ENCODE measurements around the gene CLEC9A.

DNA sequence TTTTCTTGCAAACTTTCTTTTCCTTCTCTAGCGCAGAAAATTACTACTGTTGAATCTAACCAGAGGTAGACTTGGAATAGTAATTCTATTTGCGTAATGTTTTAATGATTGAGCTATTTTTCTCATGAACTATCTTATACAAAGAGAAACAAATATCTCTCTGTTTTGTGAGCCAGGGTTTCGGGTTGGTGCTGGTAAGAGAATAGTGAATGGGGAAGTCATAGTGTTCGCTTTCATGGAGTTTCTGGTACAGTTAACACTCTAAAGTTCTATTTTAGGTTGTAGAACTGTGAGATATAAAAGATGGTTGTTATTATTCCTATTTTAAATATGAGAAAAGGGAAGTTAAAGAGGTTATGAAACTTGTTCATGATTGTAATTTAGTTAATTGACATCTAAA is 38.2 kb upstream of the CLEC9A start:
- no peak for TF ChIP-seq POLR2AphosphoS5 (IDR thresholded peaks at IDR 0.05; ENCODE audit: low read depth)
- TF ChIP-seq CTCF (conservative IDR thresholded peaks at IDR 0.05; ENCODE audit: low read depth in 2 of 2) = no peak
- no peak for TF ChIP-seq EZH2phosphoT487 (IDR thresholded peaks at IDR 0.05; ENCODE audit: unreplicated experiment)
- no peak for TF ChIP-seq EZH2 (IDR thresholded peaks at IDR 0.05; ENCODE audit: low read depth, unreplicated experiment)
- TF ChIP-seq ZNF462 (CRISPR knock-in tag; IDR thresholded peaks at IDR 0.05) = no peak
- no peak for TF ChIP-seq ZNF331 (CRISPR knock-in tag; IDR thresholded peaks at IDR 0.05; ENCODE audit: low read depth)
- TF ChIP-seq CREB1 (CRISPR knock-in tag; IDR thresholded peaks at IDR 0.05; ENCODE audit: low read depth) = no peak
- TF ChIP-seq, protein P1, sequence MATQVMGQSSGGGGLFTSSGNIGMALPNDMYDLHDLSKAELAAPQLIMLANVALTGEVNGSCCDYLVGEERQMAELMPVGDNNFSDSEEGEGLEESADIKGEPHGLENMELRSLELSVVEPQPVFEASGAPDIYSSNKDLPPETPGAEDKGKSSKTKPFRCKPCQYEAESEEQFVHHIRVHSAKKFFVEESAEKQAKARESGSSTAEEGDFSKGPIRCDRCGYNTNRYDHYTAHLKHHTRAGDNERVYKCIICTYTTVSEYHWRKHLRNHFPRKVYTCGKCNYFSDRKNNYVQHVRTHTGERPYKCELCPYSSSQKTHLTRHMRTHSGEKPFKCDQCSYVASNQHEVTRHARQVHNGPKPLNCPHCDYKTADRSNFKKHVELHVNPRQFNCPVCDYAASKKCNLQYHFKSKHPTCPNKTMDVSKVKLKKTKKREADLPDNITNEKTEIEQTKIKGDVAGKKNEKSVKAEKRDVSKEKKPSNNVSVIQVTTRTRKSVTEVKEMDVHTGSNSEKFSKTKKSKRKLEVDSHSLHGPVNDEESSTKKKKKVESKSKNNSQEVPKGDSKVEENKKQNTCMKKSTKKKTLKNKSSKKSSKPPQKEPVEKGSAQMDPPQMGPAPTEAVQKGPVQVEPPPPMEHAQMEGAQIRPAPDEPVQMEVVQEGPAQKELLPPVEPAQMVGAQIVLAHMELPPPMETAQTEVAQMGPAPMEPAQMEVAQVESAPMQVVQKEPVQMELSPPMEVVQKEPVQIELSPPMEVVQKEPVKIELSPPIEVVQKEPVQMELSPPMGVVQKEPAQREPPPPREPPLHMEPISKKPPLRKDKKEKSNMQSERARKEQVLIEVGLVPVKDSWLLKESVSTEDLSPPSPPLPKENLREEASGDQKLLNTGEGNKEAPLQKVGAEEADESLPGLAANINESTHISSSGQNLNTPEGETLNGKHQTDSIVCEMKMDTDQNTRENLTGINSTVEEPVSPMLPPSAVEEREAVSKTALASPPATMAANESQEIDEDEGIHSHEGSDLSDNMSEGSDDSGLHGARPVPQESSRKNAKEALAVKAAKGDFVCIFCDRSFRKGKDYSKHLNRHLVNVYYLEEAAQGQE (IDR thresholded peaks at IDR 0.05; ENCODE audit: unreplicated experiment) = no peak
- TF ChIP-seq STAT1 (IDR thresholded peaks at IDR 0.05; ENCODE audit: unreplicated experiment) = no peak
- TF ChIP-seq, protein P2, sequence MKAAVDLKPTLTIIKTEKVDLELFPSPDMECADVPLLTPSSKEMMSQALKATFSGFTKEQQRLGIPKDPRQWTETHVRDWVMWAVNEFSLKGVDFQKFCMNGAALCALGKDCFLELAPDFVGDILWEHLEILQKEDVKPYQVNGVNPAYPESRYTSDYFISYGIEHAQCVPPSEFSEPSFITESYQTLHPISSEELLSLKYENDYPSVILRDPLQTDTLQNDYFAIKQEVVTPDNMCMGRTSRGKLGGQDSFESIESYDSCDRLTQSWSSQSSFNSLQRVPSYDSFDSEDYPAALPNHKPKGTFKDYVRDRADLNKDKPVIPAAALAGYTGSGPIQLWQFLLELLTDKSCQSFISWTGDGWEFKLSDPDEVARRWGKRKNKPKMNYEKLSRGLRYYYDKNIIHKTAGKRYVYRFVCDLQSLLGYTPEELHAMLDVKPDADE (IDR thresholded peaks at IDR 0.05) = no peak
- TF ChIP-seq ZNF114 (CRISPR knock-in tag; IDR thresholded peaks at IDR 0.05) = no peak
